GM18505 (cell line): ENCODE data around the gene ENTREP3.
A peak's percentile ranks its signal among the peaks of the same experiment; 100 is the strongest.

Experiments used
- ATAC-seq: cut with Tn5 transposase; IDR thresholded peaks from one replicate; pipeline ENCODE4 v1.9.1; 2021; ENCODE audit not compliant: unreplicated experiment
- POLR2A ChIP-seq: IDR thresholded peaks from 4 replicates; pipeline ENCODE4 v1.6.1; 2011; ENCODE audit warnings: borderline replicate concordance; ENCODE audit not compliant: insufficient read depth, insufficient read length; ENCODE audit errors: extremely low read depth

The ENTREP3 gene

GRCh38 chr1:155268630-155269029, 13.3 kb upstream of the ENTREP3 start:
- TF ChIP-seq POLR2A, result no peak
- ATAC-seq, result no peak

DNA sequence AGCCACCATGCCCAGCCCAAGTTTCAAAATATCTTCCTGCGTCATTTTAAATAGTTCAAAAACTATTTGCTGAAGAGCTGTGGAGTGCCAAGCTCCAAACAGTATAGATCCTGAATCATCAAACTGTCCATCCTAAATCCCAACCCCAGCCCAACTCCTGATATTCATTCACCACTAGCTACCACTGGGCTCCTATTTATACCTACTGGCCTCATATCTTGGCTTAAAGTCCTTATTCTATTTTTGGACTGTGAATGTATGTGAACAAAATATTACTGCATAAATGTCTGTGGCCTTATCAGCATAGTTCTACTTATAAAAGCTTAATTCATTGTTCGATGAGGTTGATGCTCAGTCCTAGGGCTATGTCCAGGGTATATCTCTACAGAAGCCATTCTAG, 12.1 kb upstream of the ENTREP3 start:
- no peak for ATAC-seq
- TF ChIP-seq POLR2A, result no peak

- no peak for TF ChIP-seq POLR2A
- ATAC-seq, result no peak
These were observed 11.3 kb upstream of the ENTREP3 start for GRCh38 chr1:155266553-155266952.

- ATAC-seq, result no peak
These were observed 7.8 kb upstream of the ENTREP3 start for GRCh38 chr1:155263067-155263466.

DNA sequence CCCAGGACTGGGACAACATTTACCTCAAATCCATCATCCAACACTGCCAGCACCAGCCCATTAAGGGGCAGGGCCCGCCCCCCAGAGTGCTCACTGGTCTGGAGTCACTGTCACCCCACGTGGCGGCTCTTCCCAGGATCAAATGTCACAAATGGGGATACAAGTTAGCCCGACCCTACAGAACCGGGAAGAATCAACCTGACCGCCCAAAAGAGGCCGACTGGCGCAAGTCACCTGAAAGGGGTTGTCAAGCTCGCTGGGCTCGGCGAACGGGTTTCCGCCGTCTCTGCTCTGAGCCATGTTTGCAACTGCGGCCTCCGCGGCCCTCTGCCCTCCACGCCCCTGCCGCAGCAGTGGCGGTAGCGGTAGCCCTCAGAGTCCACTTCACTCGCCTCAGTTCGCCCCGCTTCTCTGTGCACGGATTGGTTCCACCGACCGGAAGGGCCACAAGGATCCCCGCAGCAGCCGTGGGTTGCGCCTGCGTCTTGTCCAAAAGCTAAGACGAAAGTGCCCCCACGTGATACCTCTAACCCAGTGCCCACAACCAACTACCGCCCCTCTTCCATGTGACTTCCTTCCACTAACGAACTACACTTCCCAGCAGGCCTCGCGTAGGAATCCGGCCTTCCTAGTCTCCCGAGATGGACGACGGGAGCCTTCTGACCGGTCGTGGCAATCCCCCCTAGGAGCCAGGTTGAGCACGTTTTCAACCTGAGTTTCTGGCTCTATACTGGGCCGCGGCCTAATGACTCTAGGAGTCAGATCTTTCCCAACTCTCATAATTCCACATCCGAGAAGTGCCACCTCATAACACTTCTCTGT, 6.8 kb upstream of the ENTREP3 start, which contains the start of gene SCAMP3:
Gene SCAMP3, minus strand, starts transcription at position 509 of the 822 bp plus-strand sequence. Its CDS starts 209 bp downstream, at position 300.
- peak; percentile 85 for ATAC-seq
- TF ChIP-seq POLR2A, result peak; percentile 87

More at GRCh38 chr1:155263067-155263466, 7.8 kb upstream of the ENTREP3 start:
- no peak for TF ChIP-seq POLR2A

- no peak for TF ChIP-seq POLR2A
- no peak for ATAC-seq
These were observed 6.2 kb upstream of the ENTREP3 start for GRCh38 chr1:155261493-155261851.

GRCh38 chr1:155260276-155260675, 5.0 kb upstream of the ENTREP3 start:
- no peak for ATAC-seq
- no peak for TF ChIP-seq POLR2A

DNA sequence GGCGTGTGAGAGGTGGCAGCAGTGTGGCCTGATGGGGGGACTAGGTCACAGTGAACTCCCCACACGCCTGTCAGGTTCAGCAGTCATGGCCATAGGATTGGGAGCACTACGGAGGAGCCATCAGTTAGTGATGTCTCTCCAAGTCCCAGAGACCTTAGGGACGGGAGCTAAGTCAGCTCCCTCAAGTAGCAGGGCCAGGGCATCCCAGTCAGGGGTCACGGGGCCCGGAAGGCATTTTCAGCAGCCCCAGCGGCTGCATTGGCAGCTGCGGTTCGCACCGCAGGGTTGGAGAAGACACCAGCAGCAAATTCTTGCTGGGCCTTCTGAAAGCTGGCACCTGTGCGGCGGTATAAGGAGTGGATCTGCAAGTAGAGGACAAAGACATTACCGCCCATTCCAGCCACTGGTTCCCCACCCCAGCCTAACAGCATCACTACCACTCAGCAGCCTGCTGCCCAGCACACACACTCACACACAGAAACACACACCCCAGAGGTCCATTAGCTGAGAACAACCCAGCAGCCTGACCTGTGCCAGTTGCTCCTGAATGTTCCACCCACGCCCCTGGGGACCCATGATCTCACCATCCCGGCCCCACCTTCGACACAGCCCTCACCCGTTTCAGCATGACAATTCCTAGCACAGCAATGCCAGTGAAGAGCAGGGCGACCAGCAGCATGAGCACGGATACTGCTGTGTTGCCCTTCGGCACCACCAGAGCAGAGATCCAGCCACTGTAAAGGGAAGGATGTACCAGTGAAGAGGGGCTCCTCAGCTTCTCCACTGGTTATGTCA, 972 bp upstream of the ENTREP3 start:
- ATAC-seq, result no peak
- TF ChIP-seq POLR2A, result no peak

DNA sequence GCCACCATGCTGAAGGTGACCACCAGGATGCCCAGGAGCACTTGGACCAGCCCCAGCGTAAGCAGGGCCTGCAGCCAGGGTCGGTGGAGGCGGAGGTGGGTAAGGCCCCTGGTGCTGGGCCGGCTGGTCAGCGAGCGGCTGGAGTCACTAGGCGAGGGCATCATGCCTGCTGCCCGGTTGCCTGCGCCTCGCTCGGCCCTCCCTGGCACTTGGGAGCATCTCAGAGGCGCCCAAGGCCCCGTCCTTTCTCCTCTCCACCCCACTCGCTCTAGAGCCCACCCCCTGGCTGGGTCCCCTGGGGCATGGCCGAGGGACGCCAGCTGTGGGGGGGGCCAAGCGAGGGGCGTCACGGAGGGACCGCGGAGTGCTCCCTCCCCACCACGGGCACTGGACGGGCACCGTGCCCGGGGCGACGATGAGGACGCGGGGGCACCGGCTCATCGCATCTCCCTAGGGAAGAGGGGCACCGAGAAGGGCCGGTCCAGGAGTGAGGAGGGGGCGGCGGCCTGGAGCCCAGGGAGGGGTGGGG, 505 bp downstream of the ENTREP3 start:
- TF ChIP-seq POLR2A, result no peak
- ATAC-seq, result no peak

DNA sequence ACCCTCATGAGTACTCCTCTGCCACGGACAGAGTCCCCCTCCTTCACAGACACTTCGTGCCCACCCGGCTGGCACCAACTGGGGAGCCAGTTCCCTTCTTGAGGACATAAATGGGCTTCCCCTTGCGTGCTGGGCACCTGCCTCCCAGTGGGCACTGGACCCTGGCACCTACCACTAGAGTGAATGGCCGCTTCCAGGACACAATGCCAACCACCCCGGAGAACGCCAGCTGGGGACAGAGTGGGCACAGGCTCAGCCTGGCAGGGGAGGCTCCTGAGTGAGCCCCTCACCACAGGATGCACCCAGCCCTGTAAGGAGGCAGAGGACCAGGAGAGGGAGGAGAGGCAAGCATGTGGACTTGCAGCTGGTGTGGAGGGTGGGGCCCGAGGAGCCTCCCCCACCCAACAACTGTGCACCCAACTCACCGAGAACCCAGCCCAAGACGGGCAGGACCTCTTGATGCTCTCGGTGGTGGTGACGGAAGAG, 1.0 kb downstream of the ENTREP3 start:
- no peak for TF ChIP-seq POLR2A
- ATAC-seq, result no peak

GRCh38 chr1:155253797-155254196, 1.5 kb downstream of the ENTREP3 start:
- no peak for TF ChIP-seq POLR2A
- no peak for ATAC-seq

DNA sequence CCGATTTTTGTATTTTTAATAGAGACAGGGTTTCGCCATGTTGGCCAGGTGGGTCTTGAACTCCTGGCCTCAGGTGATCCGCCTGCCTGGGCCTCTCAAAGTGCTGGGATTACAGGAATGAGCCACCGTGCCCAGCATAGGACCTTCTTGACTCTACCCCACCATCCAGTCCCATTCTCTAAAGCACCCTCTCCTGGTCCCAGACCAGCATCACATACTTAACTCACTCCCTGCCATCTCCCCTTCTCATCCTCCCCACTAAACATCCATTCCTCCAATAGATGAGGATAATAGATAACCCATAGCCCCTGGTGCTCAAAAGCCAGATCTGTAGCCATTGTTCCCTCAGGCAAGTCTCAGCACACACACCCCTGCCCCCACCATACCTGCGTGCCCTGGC, 2.1 kb downstream of the ENTREP3 start:
- no peak for ATAC-seq
- TF ChIP-seq POLR2A, result no peak

DNA sequence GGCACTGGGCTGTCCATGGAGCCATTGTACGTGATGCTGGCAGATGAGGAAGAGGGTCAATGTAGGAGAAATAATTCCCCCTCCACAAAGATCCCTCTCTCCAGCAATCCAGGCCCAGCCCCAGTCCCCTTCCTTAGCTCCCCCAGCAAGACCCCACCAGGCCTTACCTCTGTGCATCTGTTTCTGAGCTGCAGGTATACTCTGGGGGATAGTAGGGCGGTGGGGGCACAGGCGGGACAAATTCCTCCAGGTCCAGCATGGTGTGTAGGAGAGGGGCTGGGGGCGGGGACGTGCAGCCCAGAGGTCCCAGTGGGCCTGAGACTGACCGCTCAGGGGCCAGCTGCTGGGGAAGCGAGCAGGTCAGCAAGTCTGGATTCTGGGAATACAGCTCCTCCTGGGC, 3.7 kb downstream of the ENTREP3 start:
- ATAC-seq, result no peak
- TF ChIP-seq POLR2A, result no peak
